ENCODE results near the gene COL9A3.

Gene COL9A3

DNA sequence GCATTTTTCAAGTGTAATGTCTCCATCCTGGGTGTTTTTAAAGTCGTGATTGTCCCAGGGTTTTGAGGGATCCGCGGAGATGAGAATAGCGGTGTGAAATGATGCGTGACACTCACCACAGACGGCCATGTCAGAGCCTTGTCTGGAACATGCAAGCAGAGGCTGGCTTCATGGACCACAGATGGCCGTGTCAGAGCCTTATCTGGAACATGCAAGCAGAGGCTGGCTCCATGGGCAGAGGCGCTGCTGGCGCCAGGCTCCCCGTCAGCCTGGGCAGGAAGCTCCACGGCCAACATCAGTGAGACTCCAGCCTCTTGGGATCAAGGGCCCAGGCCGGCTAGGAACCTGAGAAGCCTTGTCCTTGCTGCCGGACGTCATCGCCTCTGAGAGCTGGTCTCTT lies 28.2 kb upstream of the COL9A3 start:
- Mint-ChIP-seq H3K9me3 (no peaks in the 10 kb centered on the region), H3K4me1 (peaks cover 39% of the 10 kb centered on the region), H3K27ac (no peak overlapping the region), H3K27me3 (no peaks in the 10 kb centered on the region), H3K4me3 (no peak overlapping the region)
- DNase-seq (no peak), ATAC-seq (no peak)

DNA sequence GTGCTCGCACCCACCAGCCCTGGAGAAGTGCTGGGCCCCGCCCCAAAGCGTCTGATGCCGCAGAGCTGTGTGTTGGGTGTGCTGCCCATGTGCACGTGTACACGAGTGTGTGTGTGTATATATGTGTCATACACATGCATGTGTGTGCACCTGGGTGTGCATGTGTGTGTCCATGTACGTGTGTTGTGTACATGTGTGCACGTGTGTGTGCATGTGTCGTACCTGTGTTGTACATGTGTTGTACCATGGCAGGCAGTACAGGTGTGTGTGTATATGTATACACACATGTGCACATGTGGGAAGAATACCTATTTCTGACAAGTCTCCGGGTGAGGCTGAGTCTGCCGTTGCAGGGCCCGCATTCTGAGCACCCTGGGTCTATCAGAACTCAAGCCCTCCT lies 26.8 kb upstream of the COL9A3 start:
- Mint-ChIP-seq H3K27me3 (no peaks in the 10 kb centered on the region), H3K9me3 (no peaks in the 10 kb centered on the region), H3K27ac (no peak overlapping the region), H3K4me3 (no peak overlapping the region), H3K4me1 (peaks cover 43% of the 10 kb centered on the region)
- no peak for DNase-seq
- ATAC-seq = no peak

DNA sequence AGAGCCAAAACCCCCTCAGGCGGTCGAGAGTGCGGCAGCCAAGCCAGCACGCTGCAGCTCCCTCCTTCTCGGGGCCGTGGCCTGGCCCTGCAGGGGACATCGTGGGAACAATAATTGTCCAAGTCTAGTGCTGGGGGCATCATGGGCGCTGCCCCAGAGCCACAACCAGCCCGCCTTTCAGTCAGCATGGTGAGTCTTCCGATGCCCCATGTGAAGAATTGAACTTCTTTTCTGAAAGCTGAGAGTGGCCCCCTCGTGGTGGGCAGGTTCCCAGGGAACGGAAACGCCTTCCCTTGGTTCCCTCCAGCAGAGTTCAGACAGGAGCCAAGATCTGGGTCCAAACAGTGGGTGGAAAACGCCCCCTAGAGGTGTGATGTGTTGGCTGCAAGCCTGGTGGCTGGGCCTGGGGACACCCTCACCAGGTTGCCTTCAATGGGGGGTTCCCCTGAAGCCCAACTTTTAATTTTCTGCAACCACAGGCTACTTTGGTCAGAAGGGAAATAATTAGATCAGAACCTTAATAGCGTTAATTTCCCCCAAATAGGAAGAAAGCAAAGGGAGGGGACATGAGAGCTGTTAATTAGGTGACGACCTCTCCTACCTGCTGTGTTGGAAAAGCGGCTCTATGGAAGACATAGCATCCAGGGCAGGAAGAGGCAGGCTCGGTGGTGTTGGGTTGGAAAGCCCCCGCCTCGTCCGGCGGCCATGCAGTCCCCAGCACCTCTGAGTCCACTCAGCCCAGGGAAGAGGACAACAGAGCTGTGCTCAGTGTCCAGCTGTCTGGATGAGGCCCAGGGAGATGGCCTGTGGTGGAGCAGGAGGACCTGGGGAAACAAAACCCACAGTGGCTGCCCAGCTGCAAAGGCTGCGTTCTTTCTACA lies 25.3 kb upstream of the COL9A3 start:
- Mint-ChIP-seq H3K27ac (peak overlapping the region in 1 of 2 donors; percentile 7), H3K9me3 (no peaks in the 10 kb centered on the region), H3K4me3 (no peak overlapping the region), H3K4me1 (peaks cover 52% of the 10 kb centered on the region), H3K27me3 (no peaks in the 10 kb centered on the region)
- DNase-seq = peak; percentile 77 to 84
- ATAC-seq = peak; percentile 42

DNA sequence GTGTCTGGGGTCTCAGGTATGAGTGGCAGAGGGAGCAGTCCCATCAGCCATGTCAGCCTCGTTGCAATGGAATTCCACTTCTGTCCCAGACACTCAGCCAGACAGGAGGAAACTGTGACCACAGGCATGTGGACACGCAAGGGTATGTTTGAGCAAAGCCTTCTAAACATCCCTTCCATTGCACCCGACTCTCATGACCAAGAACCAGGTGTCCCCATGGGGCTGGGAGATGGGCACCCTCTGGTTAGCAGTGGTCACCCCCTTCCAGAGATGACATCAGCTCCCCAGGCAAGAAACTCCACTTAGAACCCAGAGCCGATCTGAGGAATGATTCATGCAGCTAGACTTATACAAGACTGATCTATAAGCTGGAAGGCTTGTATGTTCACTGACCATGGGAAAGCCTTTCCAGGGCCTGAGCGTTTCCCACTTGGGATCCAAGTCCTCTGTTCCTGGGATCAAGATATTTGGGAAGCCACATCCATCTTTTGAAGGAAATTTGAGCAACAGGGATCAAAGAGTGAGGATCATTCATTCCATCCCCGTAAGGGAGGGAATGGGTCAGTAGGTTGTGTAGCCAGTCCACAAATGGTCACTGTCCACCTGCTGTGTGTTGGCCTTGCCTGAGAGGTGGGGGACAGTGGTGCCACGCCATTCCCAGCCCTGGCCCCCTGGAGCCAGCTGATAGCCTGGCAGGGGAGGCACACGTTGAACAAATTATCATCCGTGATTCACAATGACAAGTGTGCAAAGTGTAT lies 24.5 kb upstream of the COL9A3 start:
- Mint-ChIP-seq H3K27ac (no peak overlapping the region), H3K27me3 (no peaks in the 10 kb centered on the region), H3K9me3 (no peaks in the 10 kb centered on the region), H3K4me3 (peak overlapping the region; percentile 51 to 80), H3K4me1 (peaks cover 53% of the 10 kb centered on the region)
- ATAC-seq (no peak), DNase-seq (no peak)

DNA sequence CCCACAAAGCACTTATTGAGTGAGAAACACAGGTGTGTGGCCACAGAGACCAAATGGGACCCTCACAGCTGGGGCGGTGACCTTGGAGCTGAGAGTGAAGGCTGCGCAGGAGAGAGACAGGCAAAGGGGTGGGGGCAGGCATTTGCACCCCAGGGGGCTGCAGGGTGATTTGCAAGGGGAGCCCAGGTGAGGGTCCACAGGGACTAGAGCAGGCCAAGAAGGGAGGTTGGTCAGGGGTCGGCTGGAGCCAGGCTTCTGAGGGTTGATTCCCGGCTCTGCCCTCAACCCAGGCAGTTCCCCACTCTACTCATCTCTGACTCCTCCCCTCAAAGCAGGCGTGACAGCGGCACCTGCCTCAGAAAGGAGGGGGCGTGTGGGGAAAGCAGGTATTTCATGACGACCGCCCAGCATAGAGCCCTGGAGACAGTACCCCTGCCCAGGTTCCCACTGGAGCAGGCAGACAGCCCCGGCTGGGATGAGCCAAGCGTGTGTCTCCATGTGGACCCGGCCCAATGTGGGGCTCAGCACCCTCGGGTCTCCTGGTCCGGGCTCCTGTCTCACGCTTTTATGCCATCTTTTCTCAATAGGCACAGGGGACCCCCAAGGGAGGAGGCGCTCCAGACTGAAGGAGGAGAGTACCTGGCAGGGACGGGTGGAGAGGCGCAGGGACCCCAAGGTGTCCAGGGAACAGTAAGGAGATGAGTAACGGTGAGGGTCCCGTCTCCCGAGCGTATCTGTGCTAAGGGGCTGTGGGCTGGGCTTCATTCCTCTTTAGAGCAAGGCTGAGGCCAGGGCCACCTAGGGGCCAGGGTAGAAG lies 23.7 kb upstream of the COL9A3 start:
- Mint-ChIP-seq H3K4me1 (peaks cover 53% of the 10 kb centered on the region), H3K4me3 (peak overlapping the region; percentile 79 to 80), H3K27me3 (no peaks in the 10 kb centered on the region), H3K9me3 (no peaks in the 10 kb centered on the region), H3K27ac (peak overlapping the region; percentile 61 to 94)
- ATAC-seq (no peak), DNase-seq (no peak)

DNA sequence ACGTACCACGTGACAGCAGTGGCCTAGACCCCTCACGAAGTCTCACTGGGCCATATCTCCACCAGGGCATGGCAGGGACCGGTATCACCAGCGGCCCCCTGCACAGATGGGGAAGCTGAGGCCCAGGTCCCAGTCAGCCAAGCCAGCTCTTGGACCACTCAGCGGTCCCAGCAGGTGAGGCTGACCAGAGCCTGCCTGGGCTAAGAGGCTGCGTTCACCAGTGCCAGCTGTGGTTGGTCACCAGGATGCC lies 23.2 kb upstream of the COL9A3 start:
- ATAC-seq = peak; percentile 0

DNA sequence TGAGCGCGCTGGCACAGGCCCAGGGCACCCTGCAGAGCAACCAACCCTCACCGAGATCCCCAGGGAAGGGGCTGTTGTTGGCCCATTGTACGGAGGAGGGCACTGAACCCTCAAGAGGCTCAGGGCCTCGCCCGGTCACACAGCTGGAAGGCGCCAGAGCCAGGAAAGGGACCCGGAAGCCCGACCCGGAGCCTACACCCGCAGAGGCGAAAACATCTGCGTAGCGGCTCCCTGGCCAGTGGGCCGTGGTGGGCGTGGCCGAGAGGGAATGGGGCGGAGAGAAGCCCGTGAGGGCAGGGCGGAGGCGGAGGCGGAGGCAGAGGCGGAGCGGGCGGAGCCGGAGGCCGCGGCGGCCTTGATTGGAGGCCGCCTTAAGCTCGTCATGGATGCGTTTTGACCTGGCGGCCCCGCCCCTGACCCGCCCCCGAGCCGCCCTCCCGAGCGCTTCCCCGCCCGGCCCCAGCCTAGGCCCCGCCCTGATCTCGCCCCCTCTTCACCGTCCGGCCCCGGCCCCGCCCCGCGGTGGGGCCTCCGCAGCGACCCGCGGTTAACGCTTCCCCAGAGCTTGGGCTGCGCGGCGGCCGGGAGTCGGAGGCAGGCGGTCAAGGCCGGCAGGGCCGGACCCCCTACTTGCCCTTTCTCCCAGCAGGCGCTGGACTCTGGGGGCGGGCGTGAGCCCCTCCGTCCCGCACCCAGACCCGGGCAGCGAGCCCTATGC lies 22.7 kb upstream of the COL9A3 start:
- DNase-seq = peak; percentile 93 to 98
- H3K9me3 Mint-ChIP-seq = no peaks in the 10 kb centered on the region
- H3K27me3 Mint-ChIP-seq = no peaks in the 10 kb centered on the region
- H3K4me1 Mint-ChIP-seq = peaks cover 62% of the 10 kb centered on the region
- peak overlapping the region; percentile 89 to 92 for H3K4me3 Mint-ChIP-seq
- peak; percentile 82 for ATAC-seq
- peak overlapping the region; percentile 86 to 97 for H3K27ac Mint-ChIP-seq

More for the DNA sequence above, 23.2 kb upstream of the COL9A3 start:
- Mint-ChIP-seq H3K4me3 (peak overlapping the region; percentile 79 to 80), H3K4me1 (peaks cover 57% of the 10 kb centered on the region), H3K9me3 (no peaks in the 10 kb centered on the region), H3K27ac (peak overlapping the region in 1 of 2 donors; percentile 78), H3K27me3 (no peaks in the 10 kb centered on the region)
- no peak for DNase-seq

DNA sequence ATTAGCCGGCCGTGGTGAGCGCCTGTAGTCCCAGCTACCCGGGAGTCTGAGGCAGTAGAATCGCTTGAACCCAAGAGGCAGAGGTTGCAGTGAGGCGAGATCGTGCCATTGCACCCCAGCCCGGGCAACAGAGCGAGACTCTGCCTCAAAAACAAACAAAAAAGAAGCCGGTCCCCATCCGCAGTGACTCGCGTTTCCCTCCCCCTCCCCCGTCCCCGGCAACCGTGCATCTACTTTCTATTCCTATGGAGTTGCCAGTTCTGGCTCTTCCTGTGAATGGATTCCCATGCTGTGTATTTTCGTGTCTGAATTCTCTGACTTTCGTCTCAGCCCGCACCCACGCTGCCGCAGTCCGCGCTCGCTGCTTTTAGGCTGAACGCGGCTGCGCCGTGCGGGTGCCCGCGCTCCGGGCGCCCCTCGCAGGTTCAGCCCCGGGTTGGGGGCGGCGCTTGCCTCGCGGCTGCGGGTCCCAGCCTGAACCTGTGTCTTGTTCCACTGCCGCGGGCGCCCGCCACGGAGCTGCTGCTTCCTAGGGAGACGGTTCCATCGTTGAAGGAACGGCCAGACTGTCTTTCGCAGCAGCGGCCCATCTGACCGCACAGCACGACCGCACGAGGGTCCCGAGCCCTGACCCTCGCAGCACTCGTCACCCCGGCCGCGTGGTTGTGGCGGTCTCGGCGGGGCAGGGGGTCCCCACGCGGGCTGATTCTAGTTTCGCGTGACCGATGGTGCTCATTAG lies 21.7 kb upstream of the COL9A3 start:
- DNase-seq (peak; percentile 77 to 79), ATAC-seq (peak; percentile 19)
- Mint-ChIP-seq H3K27me3 (no peaks in the 10 kb centered on the region), H3K4me3 (peak overlapping the region; percentile 89 to 92), H3K9me3 (no peaks in the 10 kb centered on the region), H3K27ac (peak overlapping the region; percentile 95 to 97), H3K4me1 (peaks cover 65% of the 10 kb centered on the region)

DNA sequence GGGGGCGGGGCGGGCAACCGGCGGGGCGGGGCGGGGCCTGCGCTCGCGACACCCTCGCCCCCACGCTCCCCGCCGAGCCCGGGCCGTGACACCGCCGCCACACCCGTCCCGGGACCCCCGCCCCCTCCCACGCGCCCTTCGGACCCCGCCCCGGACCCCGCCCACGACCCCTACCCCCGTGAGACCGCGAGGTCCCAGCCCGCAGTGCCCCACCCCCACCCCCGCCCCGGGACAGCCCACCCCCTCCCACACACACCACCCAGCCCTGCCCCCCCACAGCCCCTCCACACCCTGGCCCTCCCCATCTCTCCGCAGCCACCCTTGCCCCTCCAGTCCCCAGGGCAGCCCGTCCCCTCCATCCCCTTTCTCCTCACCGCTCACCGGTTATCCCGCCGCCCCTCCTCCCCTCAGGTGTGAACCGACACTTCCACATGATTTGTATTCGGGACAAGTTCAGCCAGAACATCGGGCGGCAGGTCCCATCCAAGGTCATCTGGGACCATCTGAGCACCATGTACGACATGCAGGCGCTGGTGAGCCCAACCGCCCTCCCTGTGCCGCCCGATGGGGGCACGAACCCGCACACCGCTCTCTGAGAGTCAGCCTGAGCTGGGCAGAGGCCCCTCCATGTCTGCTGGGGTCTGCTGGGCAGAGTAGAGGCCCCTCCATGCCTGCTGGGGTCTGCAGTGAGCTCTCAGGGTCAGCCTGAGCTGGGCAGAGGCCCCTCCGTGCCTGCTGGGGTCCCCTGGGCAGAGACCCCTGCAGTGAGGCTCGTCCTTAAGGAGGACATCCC lies 20.0 kb upstream of the COL9A3 start:
- H3K4me1 Mint-ChIP-seq = peaks cover 55% of the 10 kb centered on the region
- H3K4me3 Mint-ChIP-seq = peak overlapping the region; percentile 85 to 94
- no peaks in the 10 kb centered on the region for H3K27me3 Mint-ChIP-seq
- H3K27ac Mint-ChIP-seq = peak overlapping the region; percentile 78 to 89
- ATAC-seq (no peak), DNase-seq (no peak)
- H3K9me3 Mint-ChIP-seq = no peaks in the 10 kb centered on the region

DNA sequence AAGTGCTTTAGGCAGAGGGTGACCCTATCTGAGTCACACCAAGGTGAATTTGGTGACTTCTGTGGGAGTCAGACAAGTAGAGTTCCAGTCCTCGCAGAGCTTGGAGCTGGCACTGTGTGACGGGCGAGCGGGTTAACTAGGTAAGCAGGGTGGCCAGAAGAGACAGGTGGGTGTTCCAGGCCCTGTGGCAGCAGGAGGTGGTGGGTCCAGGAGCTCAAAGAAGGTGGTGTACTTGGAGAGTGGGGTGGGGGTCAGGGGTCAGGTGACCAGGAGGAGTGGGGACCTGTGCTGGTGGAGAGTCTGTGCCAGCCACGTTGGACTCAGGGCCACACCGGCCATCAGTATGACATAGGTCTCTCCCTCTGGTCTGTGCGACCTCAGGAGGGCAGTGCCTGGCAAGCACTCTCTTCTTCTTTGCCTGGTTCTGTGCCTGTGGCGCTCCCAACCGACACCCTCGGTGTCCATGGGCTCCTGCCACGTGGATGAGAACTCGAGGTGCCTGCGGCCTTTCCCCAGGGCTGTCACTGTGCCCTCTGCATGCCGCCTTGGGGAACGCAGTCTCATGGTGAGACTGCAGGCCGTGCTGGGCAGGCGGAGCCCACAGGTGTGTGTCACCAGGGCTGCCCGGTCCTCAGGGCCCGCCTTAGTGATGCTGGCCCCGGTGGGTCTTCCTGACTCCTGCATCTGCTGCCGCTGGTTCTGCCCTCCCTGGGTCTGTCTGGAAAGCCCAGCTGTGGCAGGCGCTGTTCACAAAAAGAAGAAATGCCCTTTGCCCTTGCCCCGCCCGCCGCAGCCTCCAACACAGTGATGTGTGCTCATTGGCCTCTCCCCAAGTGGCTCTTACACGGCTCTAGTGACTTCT lies 18.9 kb upstream of the COL9A3 start:
- Mint-ChIP-seq H3K9me3 (no peaks in the 10 kb centered on the region), H3K4me1 (peaks cover 47% of the 10 kb centered on the region), H3K4me3 (peak overlapping the region; percentile 85 to 94), H3K27me3 (no peaks in the 10 kb centered on the region), H3K27ac (peak overlapping the region in 1 of 2 donors; percentile 89)
- ATAC-seq (no peak), DNase-seq (no peak)

DNA sequence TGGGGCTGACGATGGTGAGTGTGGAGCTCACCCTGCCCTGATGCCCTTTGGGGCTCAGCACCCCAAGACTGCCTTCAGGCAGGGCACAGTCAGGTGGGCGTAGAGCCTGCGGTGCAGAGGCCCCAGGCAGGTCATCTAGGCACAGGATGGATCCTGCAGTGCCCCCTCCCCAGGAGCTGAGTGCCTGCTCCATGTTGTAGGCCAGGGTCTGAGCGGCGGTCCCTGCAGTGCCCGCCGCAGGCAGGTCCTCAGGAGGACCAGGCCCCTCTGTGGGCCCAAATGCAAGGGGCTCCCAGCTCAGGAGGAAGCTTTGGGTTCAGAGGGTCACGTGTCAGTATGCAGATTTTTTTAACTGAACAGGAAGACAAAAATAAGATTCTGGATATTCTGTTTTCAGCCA lies 17.8 kb upstream of the COL9A3 start:
- H3K4me3 Mint-ChIP-seq = no peak overlapping the region
- peaks cover 40% of the 10 kb centered on the region for H3K4me1 Mint-ChIP-seq
- no peaks in the 10 kb centered on the region for H3K27me3 Mint-ChIP-seq

DNA sequence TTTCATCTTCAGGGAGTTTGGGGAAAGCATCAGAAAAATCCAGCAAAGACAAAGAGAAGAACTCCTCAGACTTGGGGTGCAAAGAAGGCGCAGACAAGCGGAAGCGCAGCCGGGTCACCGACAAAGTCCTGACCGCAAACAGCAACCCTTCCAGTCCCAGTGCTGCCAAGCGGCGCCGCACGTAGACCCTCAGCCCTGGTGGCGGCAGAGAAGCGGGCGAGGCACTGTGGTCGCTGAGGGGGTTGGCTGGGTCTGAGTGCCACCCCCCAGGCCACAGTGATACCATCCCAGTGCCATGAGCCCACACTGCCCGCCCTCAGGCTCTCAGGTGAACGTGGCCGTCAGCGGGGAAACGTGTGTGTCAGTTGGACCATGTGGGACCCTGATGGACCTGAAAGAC lies 17.4 kb upstream of the COL9A3 start:
- no peaks in the 10 kb centered on the region for H3K27me3 Mint-ChIP-seq
- DNase-seq = no peak
- H3K4me1 Mint-ChIP-seq = peaks cover 44% of the 10 kb centered on the region
- no peak for ATAC-seq
- H3K9me3 Mint-ChIP-seq = no peaks in the 10 kb centered on the region
- H3K4me3 Mint-ChIP-seq = no peak overlapping the region
- no peak overlapping the region for H3K27ac Mint-ChIP-seq

More for the DNA sequence above, 17.8 kb upstream of the COL9A3 start:
- no peak overlapping the region for H3K27ac Mint-ChIP-seq
- H3K9me3 Mint-ChIP-seq = no peaks in the 10 kb centered on the region
- DNase-seq (no peak), ATAC-seq (no peak)

DNA sequence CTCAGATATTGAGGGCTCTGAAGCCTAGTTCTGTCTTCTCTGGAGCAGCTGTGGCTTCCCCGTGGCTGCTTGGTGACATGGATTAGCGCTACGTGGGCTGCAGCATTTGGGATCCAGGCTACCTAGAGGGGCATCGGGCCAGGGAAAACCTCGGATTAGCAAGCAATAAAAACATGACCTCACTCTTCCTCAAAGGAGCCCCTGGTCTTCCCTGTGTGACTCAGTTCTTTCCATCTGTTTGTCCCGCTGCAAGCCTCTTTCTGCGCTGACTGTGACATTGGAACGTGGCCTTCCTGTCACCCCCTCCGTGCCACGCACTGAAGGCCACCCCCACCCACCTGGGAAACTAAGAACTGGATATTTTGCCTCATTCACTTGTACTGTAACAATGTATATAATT lies 17.0 kb upstream of the COL9A3 start:
- Mint-ChIP-seq H3K27ac (no peak overlapping the region), H3K4me3 (no peak overlapping the region), H3K27me3 (no peaks in the 10 kb centered on the region), H3K9me3 (no peaks in the 10 kb centered on the region), H3K4me1 (peaks cover 45% of the 10 kb centered on the region)
- DNase-seq (no peak), ATAC-seq (no peak)
